Measurements from ENCODE around the gene MSH3.
A peak's percentile ranks its signal among the peaks of the same experiment; 100 is the strongest.
"Not testable (repeated sequence)": the region's sequence is repeated elsewhere in the genome, so short reads cannot be mapped to it uniquely, and the experiment has no call there.

Gene MSH3

GRCh38 chr5:80895523-80895922 is 241.1 kb downstream of the MSH3 start:
- H3K4me3 ChIP-seq (ENCODE audit: low read length, poor library complexity, severe bottlenecking), result no peak overlapping the region
- no peaks in the 10 kb centered on the region for H3F3A ChIP-seq (ENCODE audit: low read depth)
- TF ChIP-seq CTCF (conservative IDR thresholded peaks at IDR 0.05; ENCODE audit: low read length) (no peak), EZH2phosphoT487 (IDR thresholded peaks at IDR 0.05; ENCODE audit: borderline replicate concordance) (no peak)
- no peaks in the 10 kb centered on the region for H3K27me3 ChIP-seq (ENCODE audit: insufficient read depth, low read length, poor library complexity, severe bottlenecking)
- H3K36me3 ChIP-seq (ENCODE audit: insufficient read depth, low read length), result no peaks in the 10 kb centered on the region
- H2AFZ ChIP-seq (ENCODE audit: low read length), result no peak overlapping the region
- no peaks in the 10 kb centered on the region for H3K79me2 ChIP-seq (ENCODE audit: insufficient read depth, low read length)
- no peaks in the 10 kb centered on the region for H4K20me1 ChIP-seq (ENCODE audit: insufficient read depth, low read length, poor library complexity, severe bottlenecking)
- H3K4me1 ChIP-seq (ENCODE audit: insufficient read depth, low read length, poor library complexity, severe bottlenecking), result no peaks in the 10 kb centered on the region
- H3K4me2 ChIP-seq (ENCODE audit: low read depth, low read length, poor library complexity, severe bottlenecking), result no peak overlapping the region
- no peaks in the 10 kb centered on the region for H3K9me2 ChIP-seq (replicated peaks; ENCODE audit: low read depth, low read length)
- H3K9me3 ChIP-seq (ENCODE audit: insufficient read depth, low read depth, low read length), result no peaks in the 10 kb centered on the region
- no peak overlapping the region for H3K9ac ChIP-seq (ENCODE audit: low read depth, low read length, poor library complexity, severe bottlenecking)

- not testable (repeated sequence) for H3K27me3 ChIP-seq (ENCODE audit: insufficient read depth, low read length, poor library complexity, severe bottlenecking); H3K9ac ChIP-seq (ENCODE audit: low read depth, low read length, poor library complexity, severe bottlenecking); H3F3A ChIP-seq (ENCODE audit: low read depth); H3K9me3 ChIP-seq (ENCODE audit: insufficient read depth, low read depth, low read length); H3K4me2 ChIP-seq (ENCODE audit: low read depth, low read length, poor library complexity, severe bottlenecking); H4K20me1 ChIP-seq (ENCODE audit: insufficient read depth, low read length, poor library complexity, severe bottlenecking); H3K36me3 ChIP-seq (ENCODE audit: insufficient read depth, low read length); H3K4me1 ChIP-seq (ENCODE audit: insufficient read depth, low read length, poor library complexity, severe bottlenecking); H3K9me2 ChIP-seq (replicated peaks; ENCODE audit: low read depth, low read length); H3K4me3 ChIP-seq (ENCODE audit: low read length, poor library complexity, severe bottlenecking); H2AFZ ChIP-seq (ENCODE audit: low read length); H3K79me2 ChIP-seq (ENCODE audit: insufficient read depth, low read length)
These were observed 248.2 kb downstream of the MSH3 start for GRCh38 chr5:80902624-80903023.

GRCh38 chr5:80904533-80905187 is 250.2 kb downstream of the MSH3 start:
- Histone ChIP-seq H3K27me3 (ENCODE audit: insufficient read depth, low read length, poor library complexity, severe bottlenecking) (no peaks in the 10 kb centered on the region), H3K9ac (ENCODE audit: low read depth, low read length, poor library complexity, severe bottlenecking) (no peak overlapping the region), H3K79me2 (ENCODE audit: insufficient read depth, low read length) (no peaks in the 10 kb centered on the region), H3F3A (ENCODE audit: low read depth) (no peaks in the 10 kb centered on the region), H3K4me2 (ENCODE audit: low read depth, low read length, poor library complexity, severe bottlenecking) (peak overlapping the region; percentile 2), H3K9me3 (ENCODE audit: insufficient read depth, low read depth, low read length) (no peaks in the 10 kb centered on the region; the same call in 1 of the 2 replicates), H3K36me3 (ENCODE audit: insufficient read depth, low read length) (no peaks in the 10 kb centered on the region), H3K4me3 (ENCODE audit: low read length, poor library complexity, severe bottlenecking) (no peak overlapping the region), H4K20me1 (ENCODE audit: insufficient read depth, low read length, poor library complexity, severe bottlenecking) (no peaks in the 10 kb centered on the region), H2AFZ (ENCODE audit: low read length) (no peak overlapping the region), H3K4me1 (ENCODE audit: insufficient read depth, low read length, poor library complexity, severe bottlenecking) (no peaks in the 10 kb centered on the region), H3K9me2 (replicated peaks; ENCODE audit: low read depth, low read length) (no peaks in the 10 kb centered on the region)
- no peak for TF ChIP-seq EZH2phosphoT487 (IDR thresholded peaks at IDR 0.05; ENCODE audit: borderline replicate concordance)
- no peak for TF ChIP-seq CTCF (conservative IDR thresholded peaks at IDR 0.05; ENCODE audit: low read length)

GRCh38 chr5:80905405-80905804 is 251.0 kb downstream of the MSH3 start:
- Histone ChIP-seq H3K4me1 (ENCODE audit: insufficient read depth, low read length, poor library complexity, severe bottlenecking) (no peaks in the 10 kb centered on the region), H3K79me2 (ENCODE audit: insufficient read depth, low read length) (no peaks in the 10 kb centered on the region), H3K9ac (ENCODE audit: low read depth, low read length, poor library complexity, severe bottlenecking) (no peak overlapping the region), H4K20me1 (ENCODE audit: insufficient read depth, low read length, poor library complexity, severe bottlenecking) (no peaks in the 10 kb centered on the region), H3K9me3 (ENCODE audit: insufficient read depth, low read depth, low read length) (no peaks in the 10 kb centered on the region; the same call in 1 of the 2 replicates), H2AFZ (ENCODE audit: low read length) (no peak overlapping the region), H3K4me3 (ENCODE audit: low read length, poor library complexity, severe bottlenecking) (no peak overlapping the region), H3K36me3 (ENCODE audit: insufficient read depth, low read length) (no peaks in the 10 kb centered on the region), H3F3A (ENCODE audit: low read depth) (no peaks in the 10 kb centered on the region), H3K4me2 (ENCODE audit: low read depth, low read length, poor library complexity, severe bottlenecking) (no peak overlapping the region), H3K27me3 (ENCODE audit: insufficient read depth, low read length, poor library complexity, severe bottlenecking) (no peaks in the 10 kb centered on the region), H3K9me2 (replicated peaks; ENCODE audit: low read depth, low read length) (no peaks in the 10 kb centered on the region)
- no peak for TF ChIP-seq EZH2phosphoT487 (IDR thresholded peaks at IDR 0.05; ENCODE audit: borderline replicate concordance)
- TF ChIP-seq CTCF (conservative IDR thresholded peaks at IDR 0.05; ENCODE audit: low read length), result no peak

All from Loucy (cell line).